Thyroid gland (tissue), 4 donors: Measurements from ENCODE around the gene TPCN2. TPM values are rescaled to one million over a fixed set of nuclear protein-coding genes. Genes with fewer than 3 reads are reported as not detected.

Source experiments
- DNase-seq, 2 donors: peaks; one replicate each; pipeline ENCODE4 v3.0.0-alpha.2; 2019
- H3K27ac ChIP-seq, 3 donors: fragments of 200-600 bp; sonication (generic); 1 replicate in 2 of 3; 2 replicates in 1 of 3; pipeline ENCODE4 v1.5.1; 2016 to 2019; ENCODE audit warnings: mild to moderate bottlenecking in 1 of 3, moderate library complexity in 1 of 3
- H3K27me3 ChIP-seq: fragments of 200-600 bp; sonication (generic); one replicate; pipeline ENCODE4 v1.5.1; 2019
- H3K36me3 ChIP-seq, 2 donors: fragments of 200-600 bp; sonication (generic); one replicate each; pipeline ENCODE4 v1.5.1; 2016 to 2019
- H3K4me1 ChIP-seq, 2 donors: fragments of 200-600 bp; sonication (generic); one replicate each; pipeline ENCODE4 v1.5.1; 2017 to 2019
- H3K4me3 ChIP-seq, 3 donors: fragments of 200-600 bp; sonication (generic); replicated peaks in 1 of 3; 1 replicate in 2 of 3; 2 replicates in 1 of 3; pipeline ENCODE4 v1.5.1; 2016; ENCODE audit warnings: mild to moderate bottlenecking in 1 of 3
- H3K9me3 ChIP-seq: fragments of 200-600 bp; sonication (generic); one replicate; pipeline ENCODE4 v1.5.1; 2017
- CTCF ChIP-seq, 6 experiments: fragments of 200-600 bp in 3 of 6; fragments of 450-650 bp in 3 of 6; sonication (generic) in 3 of 6; IDR thresholded peaks; one replicate each; pipeline ENCODE4 v1.5.1; 2016 to 2019; ENCODE audit warnings: antibody characterized with exemption in 6 of 6, mild to moderate bottlenecking in 2 of 6, inconsistent platforms in 1 of 6, moderate library complexity in 1 of 6
- POLR2A ChIP-seq, 2 donors: fragments of 450-650 bp; IDR thresholded peaks; one replicate each; pipeline ENCODE4 v1.6.1; 2017; ENCODE audit warnings: antibody characterized with exemption in 2 of 2, mild to moderate bottlenecking in 2 of 2, moderate library complexity in 1 of 2
- WGBS, 2 donors: methylation state at CpG; one replicate each; pipeline ENCODE4 v1.1.5; 2017; 5-methylcytosine and 5-hydroxymethylcytosine counted together
- intact Hi-C: fragments of 100-400 bp; cut with DNase I; formaldehyde crosslinking; loops from one replicate; pipeline ENCODE4 v1.15.1; 2023
- total RNA-seq, 4 donors: library from RNA; depleted of rRNA; stranded (reverse); fragments of >200 nt; gene quantifications; one replicate each; pipeline ENCODE4 v1.2.3, GENCODE V29; 2016

Gene TPCN2
- total RNA-seq, 4 donors from 2014 or later: 10.5 to 30.4 (median 13.7) TPM

- TF ChIP-seq POLR2A (IDR thresholded peaks at IDR 0.05) (no peak), CTCF (IDR thresholded peaks at IDR 0.05) (no peak)
- H3K4me1 ChIP-seq: peaks cover 7 to 21% of the 10 kb centered on the region in 2 donors
- 80 to 85% methylated on average over 7 to 11 of the region's 21 CpGs for WGBS, 2 donors
- intact Hi-C loops: no loop called here
- H3K27ac ChIP-seq: no peak overlapping the region
- no peaks in the 10 kb centered on the region for H3K9me3 ChIP-seq
- H3K27me3 ChIP-seq: no peaks in the 10 kb centered on the region
- no peaks in the 10 kb centered on the region for H3K36me3 ChIP-seq
- H3K4me3 ChIP-seq: no peak overlapping the region
- no peak for DNase-seq
Measured at GRCh38 chr11:69052343-69053168, 3.8 kb downstream of the TPCN2 start.

GRCh38 chr11:69053169-69053477, 4.4 kb downstream of the TPCN2 start:
- TF ChIP-seq POLR2A (IDR thresholded peaks at IDR 0.05) (no peak), CTCF (IDR thresholded peaks at IDR 0.05) (no peak)
- no peak overlapping the region for H3K4me3 ChIP-seq
- intact Hi-C loops: no loop called here
- H3K27me3 ChIP-seq: no peaks in the 10 kb centered on the region
- no peaks in the 10 kb centered on the region for H3K36me3 ChIP-seq
- no peak for DNase-seq
- H3K4me1 ChIP-seq: peaks cover 7 to 21% of the 10 kb centered on the region in 2 donors
- 90% methylated on average over 4 of the region's 9 CpGs; no CpG with 5 or more reads in 1 of the 2 donors for WGBS, 2 donors
- no peak overlapping the region for H3K27ac ChIP-seq
- H3K9me3 ChIP-seq: no peaks in the 10 kb centered on the region

- no peak for DNase-seq
- H3K4me3 ChIP-seq: no peak overlapping the region
- TF ChIP-seq CTCF (IDR thresholded peaks at IDR 0.05): no peak
- no peak for TF ChIP-seq POLR2A (IDR thresholded peaks at IDR 0.05)
- no peaks in the 10 kb centered on the region for H3K36me3 ChIP-seq
- H3K27me3 ChIP-seq: no peaks in the 10 kb centered on the region
- no peak overlapping the region for H3K27ac ChIP-seq
- 70 to 83% methylated on average over 2 to 14 of the region's 35 CpGs for WGBS, 2 donors
- no peaks in the 10 kb centered on the region for H3K9me3 ChIP-seq
- peaks cover 7 to 21% of the 10 kb centered on the region in 2 donors for H3K4me1 ChIP-seq
- intact Hi-C loops: no loop called here
Measured at GRCh38 chr11:69053546-69054396, 5.0 kb downstream of the TPCN2 start.

GRCh38 chr11:69054397-69055211, 5.9 kb downstream of the TPCN2 start:
- Histone ChIP-seq H3K9me3 (no peaks in the 10 kb centered on the region), H3K4me3 (no peak overlapping the region), H3K27ac (no peak overlapping the region), H3K4me1 (peaks cover 1 to 18% of the 10 kb centered on the region in 2 donors), H3K36me3 (no peaks in the 10 kb centered on the region), H3K27me3 (no peaks in the 10 kb centered on the region)
- intact Hi-C loops: no loop called here
- no peak for DNase-seq
- TF ChIP-seq POLR2A (IDR thresholded peaks at IDR 0.05) (no peak), CTCF (IDR thresholded peaks at IDR 0.05) (no peak)
- WGBS, 2 donors: 94 to 97% methylated on average over 22 to 25 of the region's 31 CpGs
